Measurements from ENCODE around the gene ERCC3.
"Not testable (repeated sequence)": the region's sequence is repeated elsewhere in the genome, so short reads cannot be mapped to it uniquely, and the experiment has no call there.

The ERCC3 gene

DNA sequence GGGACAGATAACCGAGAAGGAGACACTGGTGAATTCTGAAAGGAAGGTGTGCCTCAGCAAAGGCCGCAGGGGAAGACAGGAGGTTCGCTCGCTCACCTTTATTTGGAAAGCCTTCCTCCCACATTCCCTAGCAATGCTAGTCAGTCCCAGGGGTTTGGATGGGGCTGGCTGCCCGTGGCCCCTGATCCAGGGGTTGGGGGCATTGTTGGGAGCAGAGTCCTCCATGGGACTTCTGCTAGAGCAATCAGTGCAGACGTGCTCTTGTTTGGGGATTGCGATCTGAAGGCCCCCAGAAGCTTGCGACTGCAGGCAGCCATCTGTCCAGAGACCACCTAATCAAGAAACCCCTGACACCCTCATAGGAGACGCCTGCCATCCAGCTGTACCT, 67.8 kb downstream of the ERCC3 start:
- H3K27ac ChIP-seq (ENCODE audit: low read length), result no peak overlapping the region
- no peaks in the 10 kb centered on the region for H3K27me3 ChIP-seq (ENCODE audit: low read depth, low read length)
- no peaks in the 10 kb centered on the region for H3K36me3 ChIP-seq (ENCODE audit: control insufficient read depth in 1 of 2, insufficient read depth in 2 of 2, low read length in 2 of 2)
- H3K9me3 ChIP-seq (ENCODE audit: control insufficient read depth in 1 of 2, low read length in 2 of 2), result peaks cover 0 to 4% of the 10 kb centered on the region in 2 donors
- H3K4me1 ChIP-seq (ENCODE audit: control insufficient read depth in 1 of 2, insufficient read depth in 2 of 2, low read length in 2 of 2), result no peaks in the 10 kb centered on the region
- H3K4me3 ChIP-seq (ENCODE audit: low read depth in 1 of 2, low read length in 2 of 2), result peak overlapping the region; percentile 2 to 17

DNA sequence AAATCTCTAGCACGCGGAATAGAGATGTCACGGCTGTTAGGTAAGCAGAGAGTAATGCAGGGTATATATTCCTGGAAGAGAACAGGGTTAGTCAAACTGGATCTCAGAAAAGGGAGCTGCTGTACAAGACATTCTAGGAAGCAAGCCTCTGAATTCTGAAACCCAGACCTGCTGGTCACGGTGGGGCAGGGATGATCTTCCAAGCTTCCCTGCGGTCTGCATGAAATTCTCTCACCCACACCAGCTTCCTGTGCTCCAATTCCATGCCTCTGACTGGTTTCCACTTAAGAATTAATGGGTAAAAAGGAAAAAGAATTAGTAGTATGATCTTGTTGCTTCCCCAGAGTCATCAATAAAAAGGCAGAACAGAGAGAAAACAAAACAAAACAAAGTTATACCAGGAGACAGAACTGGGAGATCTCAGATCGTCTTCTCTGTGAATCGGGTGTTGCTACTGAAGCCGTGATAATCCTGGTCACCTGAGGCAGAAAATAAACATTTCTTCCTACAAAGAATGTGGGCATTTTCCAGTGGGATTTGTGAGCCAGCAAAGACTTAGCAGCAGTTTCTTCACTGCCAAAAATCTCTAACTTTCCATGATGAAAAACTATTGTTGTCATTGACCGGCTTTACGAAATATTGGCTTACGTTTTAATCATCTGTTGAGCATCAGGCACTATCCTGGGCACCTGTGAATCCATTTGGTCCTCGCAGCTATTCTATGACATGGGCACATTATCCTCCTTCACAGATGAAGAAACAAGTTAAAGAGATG, 68.6 kb downstream of the ERCC3 start:
- no peak overlapping the region for H3K27ac ChIP-seq (ENCODE audit: low read length)
- peaks cover 5% of the 10 kb centered on the region for H3K27me3 ChIP-seq (ENCODE audit: low read depth, low read length)
- no peaks in the 10 kb centered on the region for H3K36me3 ChIP-seq (ENCODE audit: control insufficient read depth in 1 of 2, insufficient read depth in 2 of 2, low read length in 2 of 2)
- H3K4me1 ChIP-seq (ENCODE audit: control insufficient read depth in 1 of 2, insufficient read depth in 2 of 2, low read length in 2 of 2), result peaks cover 0 to 4% of the 10 kb centered on the region in 2 donors
- no peak overlapping the region for H3K4me3 ChIP-seq (ENCODE audit: low read depth in 1 of 2, low read length in 2 of 2)
- peaks cover 0 to 4% of the 10 kb centered on the region in 2 donors for H3K9me3 ChIP-seq (ENCODE audit: control insufficient read depth in 1 of 2, low read length in 2 of 2)

DNA sequence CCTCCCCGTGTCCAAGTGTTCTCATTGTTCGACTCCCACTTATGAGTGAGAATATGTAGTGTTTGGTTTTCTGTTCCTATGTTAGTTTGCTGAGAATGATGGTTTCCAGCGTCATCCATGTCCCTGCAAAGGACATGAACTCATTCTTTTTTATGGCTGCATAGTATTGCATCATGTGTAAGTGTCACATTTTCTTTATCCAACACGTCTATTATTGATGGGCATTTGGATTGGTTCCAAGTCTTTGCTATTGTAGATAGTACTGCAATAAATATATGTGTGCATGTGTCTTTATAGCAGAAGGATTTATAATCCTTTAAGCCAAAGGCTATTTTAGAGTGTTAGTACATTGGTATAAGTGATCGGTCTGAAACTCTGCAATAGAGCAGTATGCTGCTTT, 69.8 kb downstream of the ERCC3 start:
- H3K4me1 ChIP-seq (ENCODE audit: control insufficient read depth in 1 of 2, insufficient read depth in 2 of 2, low read length in 2 of 2), result peaks cover 0 to 10% of the 10 kb centered on the region in 2 donors
- H3K27ac ChIP-seq (ENCODE audit: low read length); H3K27me3 ChIP-seq (ENCODE audit: low read depth, low read length); H3K4me3 ChIP-seq (ENCODE audit: low read depth in 1 of 2, low read length in 2 of 2); H3K36me3 ChIP-seq (ENCODE audit: control insufficient read depth in 1 of 2, insufficient read depth in 2 of 2, low read length in 2 of 2); H3K9me3 ChIP-seq (ENCODE audit: control insufficient read depth in 1 of 2, low read length in 2 of 2): not testable (repeated sequence)

DNA sequence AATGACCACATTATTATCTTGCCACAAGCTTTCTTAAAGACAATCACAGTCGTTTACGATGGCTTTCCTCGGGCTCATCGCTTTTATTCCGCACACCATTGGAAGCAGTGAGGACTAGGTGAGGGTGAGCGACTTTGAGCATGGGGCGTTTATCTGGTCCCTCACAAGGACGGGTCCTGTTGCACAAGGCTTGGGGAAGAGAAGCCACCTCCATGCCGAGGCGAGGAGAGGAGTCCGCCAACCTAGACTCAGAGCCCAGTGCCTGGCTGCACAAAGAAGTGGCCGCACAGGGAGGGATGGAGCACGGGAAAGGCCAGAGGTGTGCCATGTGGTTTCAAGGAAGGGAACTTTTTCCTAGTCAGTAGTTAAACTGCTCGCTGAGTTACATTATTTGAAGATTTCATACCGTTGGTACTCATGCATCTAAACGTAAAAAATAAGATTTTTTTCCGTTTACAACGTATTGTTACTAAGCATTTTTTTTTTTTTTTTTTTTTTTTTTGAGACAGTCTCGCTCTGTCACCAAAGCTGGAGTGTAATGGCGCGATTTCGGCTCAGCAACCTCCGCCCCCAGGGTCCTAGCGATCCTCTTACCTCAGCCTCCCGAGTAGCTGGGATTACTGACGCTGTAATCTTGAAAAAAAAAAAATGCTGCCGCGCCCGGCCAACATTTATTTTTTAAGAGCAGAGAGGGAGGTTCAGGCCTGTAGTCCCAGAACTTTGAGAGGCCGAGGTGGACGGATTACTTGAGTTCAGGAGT, 73.0 kb downstream of the ERCC3 start:
- Histone ChIP-seq H3K4me1 (ENCODE audit: control insufficient read depth in 1 of 2, insufficient read depth in 2 of 2, low read length in 2 of 2) (peaks cover 0 to 16% of the 10 kb centered on the region in 2 donors), H3K4me3 (ENCODE audit: low read depth in 1 of 2, low read length in 2 of 2) (no peak overlapping the region), H3K9me3 (ENCODE audit: control insufficient read depth in 1 of 2, low read length in 2 of 2) (peaks cover 0 to 4% of the 10 kb centered on the region in 2 donors), H3K27me3 (ENCODE audit: low read depth, low read length) (peaks cover 11% of the 10 kb centered on the region), H3K36me3 (ENCODE audit: control insufficient read depth in 1 of 2, insufficient read depth in 2 of 2, low read length in 2 of 2) (no peaks in the 10 kb centered on the region), H3K27ac (ENCODE audit: low read length) (no peak overlapping the region)

DNA sequence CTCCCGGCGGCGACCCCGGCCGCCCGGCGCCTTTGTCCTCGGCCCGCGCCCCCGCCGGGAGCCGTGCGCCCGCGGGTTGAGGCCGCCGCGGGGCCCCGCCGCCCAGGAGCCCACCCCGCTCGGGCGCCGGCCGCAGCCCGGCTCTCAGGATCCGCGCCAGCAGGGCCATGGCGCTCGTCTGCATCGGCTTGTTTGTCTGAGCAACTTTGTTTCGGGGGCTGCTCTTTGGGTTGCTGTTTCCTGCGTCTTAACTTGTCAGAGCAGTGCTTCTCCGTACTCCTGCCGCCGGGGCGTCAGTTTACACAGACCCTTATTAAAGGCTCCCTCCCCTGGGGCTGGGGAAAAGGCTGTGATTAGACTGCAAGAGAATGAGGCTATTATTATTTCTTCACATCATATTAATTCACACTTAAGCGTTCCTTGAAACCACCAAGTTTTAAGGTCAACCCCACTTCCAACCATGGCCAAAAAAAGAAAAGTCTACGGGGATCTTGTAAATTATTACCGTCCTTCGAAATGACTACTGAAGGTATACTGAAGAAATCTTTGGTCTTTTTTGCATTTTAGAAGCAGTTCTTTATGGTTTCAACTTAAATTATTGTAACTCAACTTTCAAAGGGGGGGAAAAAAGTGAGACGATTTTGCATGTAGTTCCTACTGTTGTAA, 73.7 kb downstream of the ERCC3 start, which contains the start of gene CYP27C1:
CYP27C1 (minus strand) TSS at position 198 of the 666 bp plus-strand sequence; CDS start at position 169, 29 bp downstream.
- no peak within 1 kb of the TSS for H3K27ac ChIP-seq (ENCODE audit: low read length)
- H3K4me3 ChIP-seq (ENCODE audit: low read depth in 1 of 2, low read length in 2 of 2), result peak within 1 kb of the TSS; percentile 39 to 66
- H3K4me1 ChIP-seq (ENCODE audit: control insufficient read depth in 1 of 2, insufficient read depth in 2 of 2, low read length in 2 of 2), result peaks cover 0 to 16% of the 10 kb centered on the region in 2 donors
- peaks cover 0 to 4% of the 10 kb centered on the region in 2 donors for H3K9me3 ChIP-seq (ENCODE audit: control insufficient read depth in 1 of 2, low read length in 2 of 2)
- no peaks in the 10 kb centered on the region for H3K36me3 ChIP-seq (ENCODE audit: control insufficient read depth in 1 of 2, insufficient read depth in 2 of 2, low read length in 2 of 2)
- H3K27me3 ChIP-seq (ENCODE audit: low read depth, low read length), result peaks cover 11% of the 10 kb centered on the region

- Histone ChIP-seq H3K27ac (ENCODE audit: low read length) (no peak overlapping the region), H3K4me1 (ENCODE audit: control insufficient read depth in 1 of 2, insufficient read depth in 2 of 2, low read length in 2 of 2) (peaks cover 0 to 16% of the 10 kb centered on the region in 2 donors), H3K4me3 (ENCODE audit: low read depth in 1 of 2, low read length in 2 of 2) (peak overlapping the region; percentile 39 to 66), H3K27me3 (ENCODE audit: low read depth, low read length) (peaks cover 11% of the 10 kb centered on the region), H3K36me3 (ENCODE audit: control insufficient read depth in 1 of 2, insufficient read depth in 2 of 2, low read length in 2 of 2) (no peaks in the 10 kb centered on the region), H3K9me3 (ENCODE audit: control insufficient read depth in 1 of 2, low read length in 2 of 2) (peaks cover 0 to 4% of the 10 kb centered on the region in 2 donors)
Observed at GRCh38 chr2:127219171-127220070, 74.5 kb downstream of the ERCC3 start.

GRCh38 chr2:127218812-127219170, 75.2 kb downstream of the ERCC3 start:
- peaks cover 0 to 16% of the 10 kb centered on the region in 2 donors for H3K4me1 ChIP-seq (ENCODE audit: control insufficient read depth in 1 of 2, insufficient read depth in 2 of 2, low read length in 2 of 2)
- H3K27ac ChIP-seq (ENCODE audit: low read length), result no peak overlapping the region
- peaks cover 11% of the 10 kb centered on the region for H3K27me3 ChIP-seq (ENCODE audit: low read depth, low read length)
- H3K4me3 ChIP-seq (ENCODE audit: low read depth in 1 of 2, low read length in 2 of 2), result peak overlapping the region; percentile 39 to 66
- H3K36me3 ChIP-seq (ENCODE audit: control insufficient read depth in 1 of 2, insufficient read depth in 2 of 2, low read length in 2 of 2), result no peaks in the 10 kb centered on the region
- H3K9me3 ChIP-seq (ENCODE audit: control insufficient read depth in 1 of 2, low read length in 2 of 2), result peaks cover 0 to 4% of the 10 kb centered on the region in 2 donors

- no peak overlapping the region for H3K4me3 ChIP-seq (ENCODE audit: low read depth in 1 of 2, low read length in 2 of 2)
- peaks cover 0 to 4% of the 10 kb centered on the region in 2 donors for H3K9me3 ChIP-seq (ENCODE audit: control insufficient read depth in 1 of 2, low read length in 2 of 2)
- H3K4me1 ChIP-seq (ENCODE audit: control insufficient read depth in 1 of 2, insufficient read depth in 2 of 2, low read length in 2 of 2), result peaks cover 0 to 16% of the 10 kb centered on the region in 2 donors
- H3K27ac ChIP-seq (ENCODE audit: low read length), result no peak overlapping the region
- H3K27me3 ChIP-seq (ENCODE audit: low read depth, low read length), result peaks cover 11% of the 10 kb centered on the region
- H3K36me3 ChIP-seq (ENCODE audit: control insufficient read depth in 1 of 2, insufficient read depth in 2 of 2, low read length in 2 of 2), result no peaks in the 10 kb centered on the region
Observed at GRCh38 chr2:127217470-127218325, 76.2 kb downstream of the ERCC3 start.

- Histone ChIP-seq H3K27me3 (ENCODE audit: low read depth, low read length) (peaks cover 11% of the 10 kb centered on the region), H3K4me1 (ENCODE audit: control insufficient read depth in 1 of 2, insufficient read depth in 2 of 2, low read length in 2 of 2) (peaks cover 0 to 16% of the 10 kb centered on the region in 2 donors), H3K36me3 (ENCODE audit: control insufficient read depth in 1 of 2, insufficient read depth in 2 of 2, low read length in 2 of 2) (no peaks in the 10 kb centered on the region), H3K27ac (ENCODE audit: low read length) (no peak overlapping the region), H3K9me3 (ENCODE audit: control insufficient read depth in 1 of 2, low read length in 2 of 2) (peaks cover 0 to 4% of the 10 kb centered on the region in 2 donors), H3K4me3 (ENCODE audit: low read depth in 1 of 2, low read length in 2 of 2) (no peak overlapping the region)
Observed at GRCh38 chr2:127216593-127216992, 77.4 kb downstream of the ERCC3 start.

GRCh38 chr2:127216095-127216494, 77.8 kb downstream of the ERCC3 start:
- Histone ChIP-seq H3K4me3 (ENCODE audit: low read depth in 1 of 2, low read length in 2 of 2) (no peak overlapping the region), H3K27me3 (ENCODE audit: low read depth, low read length) (peaks cover 11% of the 10 kb centered on the region), H3K9me3 (ENCODE audit: control insufficient read depth in 1 of 2, low read length in 2 of 2) (peaks cover 0 to 4% of the 10 kb centered on the region in 2 donors), H3K36me3 (ENCODE audit: control insufficient read depth in 1 of 2, insufficient read depth in 2 of 2, low read length in 2 of 2) (no peaks in the 10 kb centered on the region), H3K4me1 (ENCODE audit: control insufficient read depth in 1 of 2, insufficient read depth in 2 of 2, low read length in 2 of 2) (peaks cover 0 to 16% of the 10 kb centered on the region in 2 donors), H3K27ac (ENCODE audit: low read length) (no peak overlapping the region)
